Liver (tissue), 3 donors: ENCODE measurements around the gene MVB12B.

Experiments used
- EGR1 ChIP-seq, 2 donors: IDR thresholded peaks; 2 replicates each; pipeline ENCODE4 v1.6.1; 2016 to 2018; ENCODE audit warnings: antibody characterized with exemption in 2 of 2, low read depth in 2 of 2
- HNF4G ChIP-seq: IDR thresholded peaks from 2 replicates; pipeline ENCODE4 v1.6.1; 2016; ENCODE audit warnings: antibody characterized with exemption
- JUND ChIP-seq, 2 donors: IDR thresholded peaks; 2 replicates each; pipeline ENCODE4 v1.6.1; 2016; ENCODE audit warnings: antibody characterized with exemption in 2 of 2
- RXRA ChIP-seq, 2 donors: IDR thresholded peaks; 2 replicates each; pipeline ENCODE4 v1.6.1; 2017 to 2018; ENCODE audit warnings: antibody characterized with exemption in 2 of 2, mild to moderate bottlenecking in 1 of 2
- SP1 ChIP-seq: IDR thresholded peaks from 2 replicates; pipeline ENCODE4 v1.6.1; 2018; ENCODE audit warnings: antibody characterized with exemption, mild to moderate bottlenecking
- TAF1 ChIP-seq: conservative IDR thresholded peaks from 2 replicates; pipeline ENCODE4 v1.6.1; 2016; ENCODE audit warnings: antibody characterized with exemption, mild to moderate bottlenecking
- YY1 ChIP-seq: IDR thresholded peaks from 2 replicates; pipeline ENCODE4 v1.6.1; 2016; ENCODE audit warnings: antibody characterized with exemption, mild to moderate bottlenecking
- TF ChIP-seq, protein P1 (sequence below): IDR thresholded peaks from 2 replicates; pipeline ENCODE4 v1.6.1; 2016; ENCODE audit warnings: antibody characterized with exemption, mild to moderate bottlenecking
- TF ChIP-seq, protein P2 (sequence below): fragments of 150-350 bp; IDR thresholded peaks from 2 replicates; pipeline ENCODE4 v1.5.1; 2017; ENCODE audit warnings: improper control_type of control experiment, low read depth, low read length; ENCODE audit not compliant: missing input control
- TF ChIP-seq, protein P3 (sequence below): IDR thresholded peaks from 2 replicates; pipeline ENCODE4 v1.6.1; 2016; ENCODE audit warnings: antibody characterized with exemption
- TF ChIP-seq, protein P4 (sequence below): IDR thresholded peaks from 2 replicates; pipeline ENCODE4 v1.6.1; 2016; ENCODE audit warnings: antibody characterized with exemption
- TF ChIP-seq, protein P5 (sequence below): IDR thresholded peaks from 2 replicates; pipeline ENCODE4 v1.6.1; 2016; ENCODE audit warnings: antibody characterized with exemption
- donor health status: healthy.
- donor health status: healthy.

DNA sequence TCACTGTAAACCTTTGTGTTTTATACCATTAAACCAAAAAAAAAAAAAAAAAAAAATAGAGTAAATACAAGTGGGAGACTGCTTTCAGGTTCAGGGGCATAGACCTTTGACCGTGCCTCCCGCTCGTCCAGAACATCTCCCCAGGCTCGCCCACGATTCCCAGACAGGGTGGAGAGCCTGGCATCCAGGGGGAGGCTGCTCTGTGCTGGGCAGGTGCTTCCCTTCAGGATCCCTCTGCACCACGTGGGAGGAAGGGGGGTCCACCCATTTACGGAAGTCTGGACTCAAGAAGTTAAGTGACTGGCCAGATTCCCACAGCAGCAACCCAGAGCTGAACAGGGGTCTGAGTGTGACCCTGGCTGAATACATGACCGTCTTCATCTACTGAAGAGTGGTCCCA lies 161.7 kb downstream of the MVB12B start:
- no peak for TF ChIP-seq EGR1 (IDR thresholded peaks at IDR 0.05; ENCODE audit: low read depth in 2 of 2)
- TF ChIP-seq, protein P1, sequence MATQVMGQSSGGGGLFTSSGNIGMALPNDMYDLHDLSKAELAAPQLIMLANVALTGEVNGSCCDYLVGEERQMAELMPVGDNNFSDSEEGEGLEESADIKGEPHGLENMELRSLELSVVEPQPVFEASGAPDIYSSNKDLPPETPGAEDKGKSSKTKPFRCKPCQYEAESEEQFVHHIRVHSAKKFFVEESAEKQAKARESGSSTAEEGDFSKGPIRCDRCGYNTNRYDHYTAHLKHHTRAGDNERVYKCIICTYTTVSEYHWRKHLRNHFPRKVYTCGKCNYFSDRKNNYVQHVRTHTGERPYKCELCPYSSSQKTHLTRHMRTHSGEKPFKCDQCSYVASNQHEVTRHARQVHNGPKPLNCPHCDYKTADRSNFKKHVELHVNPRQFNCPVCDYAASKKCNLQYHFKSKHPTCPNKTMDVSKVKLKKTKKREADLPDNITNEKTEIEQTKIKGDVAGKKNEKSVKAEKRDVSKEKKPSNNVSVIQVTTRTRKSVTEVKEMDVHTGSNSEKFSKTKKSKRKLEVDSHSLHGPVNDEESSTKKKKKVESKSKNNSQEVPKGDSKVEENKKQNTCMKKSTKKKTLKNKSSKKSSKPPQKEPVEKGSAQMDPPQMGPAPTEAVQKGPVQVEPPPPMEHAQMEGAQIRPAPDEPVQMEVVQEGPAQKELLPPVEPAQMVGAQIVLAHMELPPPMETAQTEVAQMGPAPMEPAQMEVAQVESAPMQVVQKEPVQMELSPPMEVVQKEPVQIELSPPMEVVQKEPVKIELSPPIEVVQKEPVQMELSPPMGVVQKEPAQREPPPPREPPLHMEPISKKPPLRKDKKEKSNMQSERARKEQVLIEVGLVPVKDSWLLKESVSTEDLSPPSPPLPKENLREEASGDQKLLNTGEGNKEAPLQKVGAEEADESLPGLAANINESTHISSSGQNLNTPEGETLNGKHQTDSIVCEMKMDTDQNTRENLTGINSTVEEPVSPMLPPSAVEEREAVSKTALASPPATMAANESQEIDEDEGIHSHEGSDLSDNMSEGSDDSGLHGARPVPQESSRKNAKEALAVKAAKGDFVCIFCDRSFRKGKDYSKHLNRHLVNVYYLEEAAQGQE: no peak
- TF ChIP-seq, protein P2, sequence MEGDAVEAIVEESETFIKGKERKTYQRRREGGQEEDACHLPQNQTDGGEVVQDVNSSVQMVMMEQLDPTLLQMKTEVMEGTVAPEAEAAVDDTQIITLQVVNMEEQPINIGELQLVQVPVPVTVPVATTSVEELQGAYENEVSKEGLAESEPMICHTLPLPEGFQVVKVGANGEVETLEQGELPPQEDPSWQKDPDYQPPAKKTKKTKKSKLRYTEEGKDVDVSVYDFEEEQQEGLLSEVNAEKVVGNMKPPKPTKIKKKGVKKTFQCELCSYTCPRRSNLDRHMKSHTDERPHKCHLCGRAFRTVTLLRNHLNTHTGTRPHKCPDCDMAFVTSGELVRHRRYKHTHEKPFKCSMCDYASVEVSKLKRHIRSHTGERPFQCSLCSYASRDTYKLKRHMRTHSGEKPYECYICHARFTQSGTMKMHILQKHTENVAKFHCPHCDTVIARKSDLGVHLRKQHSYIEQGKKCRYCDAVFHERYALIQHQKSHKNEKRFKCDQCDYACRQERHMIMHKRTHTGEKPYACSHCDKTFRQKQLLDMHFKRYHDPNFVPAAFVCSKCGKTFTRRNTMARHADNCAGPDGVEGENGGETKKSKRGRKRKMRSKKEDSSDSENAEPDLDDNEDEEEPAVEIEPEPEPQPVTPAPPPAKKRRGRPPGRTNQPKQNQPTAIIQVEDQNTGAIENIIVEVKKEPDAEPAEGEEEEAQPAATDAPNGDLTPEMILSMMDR: no peak
- TF ChIP-seq RXRA (IDR thresholded peaks at IDR 0.05): peak in 1 of 2 donors; percentile 29
- TF ChIP-seq, protein P3, sequence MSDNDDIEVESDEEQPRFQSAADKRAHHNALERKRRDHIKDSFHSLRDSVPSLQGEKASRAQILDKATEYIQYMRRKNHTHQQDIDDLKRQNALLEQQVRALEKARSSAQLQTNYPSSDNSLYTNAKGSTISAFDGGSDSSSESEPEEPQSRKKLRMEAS: no peak
- TF ChIP-seq, protein P4, sequence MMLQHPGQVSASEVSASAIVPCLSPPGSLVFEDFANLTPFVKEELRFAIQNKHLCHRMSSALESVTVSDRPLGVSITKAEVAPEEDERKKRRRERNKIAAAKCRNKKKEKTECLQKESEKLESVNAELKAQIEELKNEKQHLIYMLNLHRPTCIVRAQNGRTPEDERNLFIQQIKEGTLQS: no peak
- TF ChIP-seq YY1: no peak
- no peak for TF ChIP-seq TAF1
- TF ChIP-seq SP1: no peak
- TF ChIP-seq, protein P5, sequence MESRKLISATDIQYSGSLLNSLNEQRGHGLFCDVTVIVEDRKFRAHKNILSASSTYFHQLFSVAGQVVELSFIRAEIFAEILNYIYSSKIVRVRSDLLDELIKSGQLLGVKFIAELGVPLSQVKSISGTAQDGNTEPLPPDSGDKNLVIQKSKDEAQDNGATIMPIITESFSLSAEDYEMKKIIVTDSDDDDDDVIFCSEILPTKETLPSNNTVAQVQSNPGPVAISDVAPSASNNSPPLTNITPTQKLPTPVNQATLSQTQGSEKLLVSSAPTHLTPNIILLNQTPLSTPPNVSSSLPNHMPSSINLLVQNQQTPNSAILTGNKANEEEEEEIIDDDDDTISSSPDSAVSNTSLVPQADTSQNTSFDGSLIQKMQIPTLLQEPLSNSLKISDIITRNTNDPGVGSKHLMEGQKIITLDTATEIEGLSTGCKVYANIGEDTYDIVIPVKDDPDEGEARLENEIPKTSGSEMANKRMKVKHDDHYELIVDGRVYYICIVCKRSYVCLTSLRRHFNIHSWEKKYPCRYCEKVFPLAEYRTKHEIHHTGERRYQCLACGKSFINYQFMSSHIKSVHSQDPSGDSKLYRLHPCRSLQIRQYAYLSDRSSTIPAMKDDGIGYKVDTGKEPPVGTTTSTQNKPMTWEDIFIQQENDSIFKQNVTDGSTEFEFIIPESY: no peak
- no peak for TF ChIP-seq JUND (IDR thresholded peaks at IDR 0.05)
- no peak for TF ChIP-seq HNF4G
